Neural progenitor cell (in vitro differentiated cells): Measurements from ENCODE around the gene WDR76.

Experiments
- CTCF ChIP-seq: fragments of 200-600 bp; sonication (generic); IDR thresholded peaks from 2 replicates; pipeline ENCODE4 v1.5.1; 2017; ENCODE audit warnings: antibody characterized with exemption, mild to moderate bottlenecking
- EZH2phosphoT487 ChIP-seq: fragments of 200-600 bp; sonication (generic); IDR thresholded peaks from 2 replicates; pipeline ENCODE4 v1.6.1; 2017; ENCODE audit warnings: antibody characterized with exemption

- no peak for TF ChIP-seq CTCF
- TF ChIP-seq EZH2phosphoT487: no peak
Observed at GRCh38 chr15:43883571-43883970, 56.8 kb downstream of the WDR76 start.
